Measurements from ENCODE around the gene CEP57L1. TPM values are rescaled to one million over a fixed set of nuclear protein-coding genes. Genes with fewer than 3 reads are reported as not detected.
"Not testable (repeated sequence)": the region's sequence is repeated elsewhere in the genome, so short reads cannot be mapped to it uniquely, and the experiment has no call there.

Gene CEP57L1
- total RNA-seq, 1 experiment from 2014 or later: 23.7 TPM

- no peak for DNase-seq (ENCODE audit: extremely low read depth, low read depth)
These were observed 71.4 kb downstream of the CEP57L1 start for GRCh38 chr6:109166673-109167072.

DNA sequence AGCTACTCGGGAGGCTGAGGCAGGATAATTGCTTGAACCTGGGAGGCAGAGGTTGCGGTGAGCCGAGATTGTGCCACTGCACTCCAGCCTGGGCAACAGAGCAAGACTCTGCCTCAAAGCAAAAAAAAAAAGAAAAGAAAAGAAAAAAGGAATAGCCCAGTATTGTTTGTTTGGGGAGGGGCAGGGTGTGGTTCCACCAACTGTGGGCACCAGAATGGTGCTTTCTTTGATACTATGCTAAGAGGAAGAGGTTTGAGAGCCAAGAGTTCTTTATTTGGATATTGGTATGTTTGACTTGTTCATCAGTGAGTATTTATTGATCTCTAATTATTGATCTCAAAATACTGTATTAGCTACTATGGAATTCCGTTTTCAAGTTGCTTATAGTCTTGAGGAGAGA lies 72.3 kb downstream of the CEP57L1 start:
- no peak for DNase-seq (ENCODE audit: extremely low read depth, low read depth)

DNA sequence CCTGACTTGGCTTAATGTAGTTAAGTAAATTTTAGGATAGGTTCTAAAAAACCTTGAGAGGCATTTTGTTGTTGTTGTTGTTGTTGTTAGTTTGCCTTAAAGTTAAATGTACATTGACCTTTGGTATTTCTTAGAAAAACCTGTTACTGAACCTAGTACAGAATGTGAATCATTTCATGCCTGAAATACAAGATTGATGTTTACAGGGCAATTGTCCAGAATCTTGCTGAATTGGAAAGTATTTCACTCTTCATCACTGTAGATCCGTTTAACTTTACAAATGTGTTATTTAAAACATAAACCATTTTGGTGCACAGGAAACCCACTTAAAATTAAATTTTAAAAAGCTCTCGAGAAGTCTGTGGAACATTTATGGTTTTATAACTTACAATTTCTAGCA lies 75.0 kb downstream of the CEP57L1 start:
- no peak for DNase-seq (ENCODE audit: extremely low read depth, low read depth)

GRCh38 chr6:109172101-109172746 lies 76.9 kb downstream of the CEP57L1 start:
- DNase-seq (ENCODE audit: extremely low read depth, low read depth): no peak

- DNase-seq (ENCODE audit: extremely low read depth, low read depth): no peak
These were observed 79.6 kb downstream of the CEP57L1 start for GRCh38 chr6:109174916-109175315.

DNA sequence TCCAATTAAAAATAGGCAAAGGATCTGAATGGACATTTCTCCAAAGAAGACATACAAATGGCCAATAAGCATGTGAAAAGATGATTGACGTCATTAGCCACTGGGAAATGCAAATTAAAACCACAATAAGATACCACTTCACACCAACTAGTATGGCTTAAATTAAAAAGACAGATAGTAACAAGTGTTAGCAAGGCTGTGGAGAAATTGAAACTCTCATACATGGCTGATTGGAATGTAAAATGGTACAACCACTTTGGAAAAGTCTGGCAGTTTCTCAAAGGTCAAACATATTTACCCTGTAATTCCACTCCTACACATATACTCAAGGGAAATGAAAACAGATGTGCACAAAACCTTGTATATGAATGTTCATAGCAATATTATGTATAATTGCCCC lies 83.6 kb downstream of the CEP57L1 start:
- DNase-seq (ENCODE audit: extremely low read depth, low read depth): no peak

- DNase-seq (ENCODE audit: extremely low read depth, low read depth): no peak
These were observed 84.2 kb downstream of the CEP57L1 start for GRCh38 chr6:109179507-109179906.

DNA sequence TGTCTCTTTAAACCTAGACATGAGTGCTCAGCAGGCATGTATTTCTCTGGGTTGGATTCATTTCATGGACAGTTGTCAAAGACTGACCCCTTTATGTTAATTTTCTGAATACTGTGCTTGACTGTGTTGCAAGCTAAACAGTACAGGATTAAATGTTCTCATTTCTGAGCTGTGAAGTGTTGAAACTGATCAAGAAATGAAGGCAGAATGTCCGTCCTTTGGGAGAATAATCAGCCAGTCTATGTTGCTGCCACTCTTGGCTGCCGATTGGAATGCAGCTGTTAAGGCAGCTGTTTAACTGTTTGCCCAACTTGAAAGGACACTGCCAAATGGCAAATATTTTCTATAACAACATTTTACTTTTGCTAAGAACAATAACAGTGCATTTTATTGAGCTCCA lies 87.3 kb downstream of the CEP57L1 start:
- no peak for DNase-seq (ENCODE audit: extremely low read depth, low read depth)

GRCh38 chr6:109183109-109183650 lies 87.9 kb downstream of the CEP57L1 start:
- DNase-seq (ENCODE audit: extremely low read depth, low read depth): no peak

GRCh38 chr6:109184638-109185037 lies 89.3 kb downstream of the CEP57L1 start:
- DNase-seq (ENCODE audit: extremely low read depth, low read depth): no peak

- no peak for DNase-seq (ENCODE audit: extremely low read depth, low read depth)
These were observed 90.7 kb downstream of the CEP57L1 start for GRCh38 chr6:109186012-109186411.

- peak; percentile 41 for DNase-seq (ENCODE audit: extremely low read depth, low read depth)
These were observed 92.2 kb downstream of the CEP57L1 start for GRCh38 chr6:109187399-109188114.

- DNase-seq (ENCODE audit: extremely low read depth, low read depth): no peak
These were observed 92.8 kb downstream of the CEP57L1 start for GRCh38 chr6:109188115-109188411.

DNA sequence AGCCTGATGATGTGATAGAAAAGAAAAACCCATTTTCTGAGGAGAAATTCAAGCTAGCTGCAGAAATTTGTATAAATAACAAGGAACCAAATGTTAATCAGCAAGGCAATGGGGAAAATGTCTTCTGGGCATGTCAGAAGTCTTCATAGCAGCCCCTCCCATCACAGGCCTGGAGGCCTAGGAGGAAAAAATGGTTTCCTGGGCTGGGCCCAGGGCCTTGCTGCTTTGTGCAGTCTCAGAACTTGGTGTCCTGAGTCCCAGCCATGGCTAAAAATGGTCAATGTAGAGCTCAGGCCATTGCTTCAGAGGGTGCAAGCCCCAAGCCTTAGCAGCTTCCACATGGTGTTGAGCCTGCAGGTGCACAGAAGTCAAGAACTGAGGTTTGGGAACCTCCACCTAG lies 96.1 kb downstream of the CEP57L1 start:
- not testable (repeated sequence) for DNase-seq (ENCODE audit: extremely low read depth, low read depth)

GRCh38 chr6:109192865-109193264 lies 97.6 kb downstream of the CEP57L1 start:
- DNase-seq (ENCODE audit: extremely low read depth, low read depth): no peak

GRCh38 chr6:109194880-109195279 lies 99.6 kb downstream of the CEP57L1 start:
- no peak for DNase-seq (ENCODE audit: extremely low read depth, low read depth)

- DNase-seq (ENCODE audit: extremely low read depth, low read depth): no peak
These were observed 101.8 kb downstream of the CEP57L1 start for GRCh38 chr6:109197061-109197460.

- DNase-seq (ENCODE audit: extremely low read depth, low read depth): no peak
These were observed 107.3 kb downstream of the CEP57L1 start for GRCh38 chr6:109202409-109203264.

GRCh38 chr6:109204511-109204910 lies 109.2 kb downstream of the CEP57L1 start:
- DNase-seq (ENCODE audit: extremely low read depth, low read depth): no peak

- DNase-seq (ENCODE audit: extremely low read depth, low read depth): no peak
These were observed 117.4 kb downstream of the CEP57L1 start for GRCh38 chr6:109212683-109213082.
